Right hindlimb (tissue), 1 donor: ENCODE results near the gene ACTG1.

Source experiments
- DNase-seq: peaks from one replicate; pipeline ENCODE4 v3.0.0-alpha.2; 2018

The ACTG1 gene

DNA sequence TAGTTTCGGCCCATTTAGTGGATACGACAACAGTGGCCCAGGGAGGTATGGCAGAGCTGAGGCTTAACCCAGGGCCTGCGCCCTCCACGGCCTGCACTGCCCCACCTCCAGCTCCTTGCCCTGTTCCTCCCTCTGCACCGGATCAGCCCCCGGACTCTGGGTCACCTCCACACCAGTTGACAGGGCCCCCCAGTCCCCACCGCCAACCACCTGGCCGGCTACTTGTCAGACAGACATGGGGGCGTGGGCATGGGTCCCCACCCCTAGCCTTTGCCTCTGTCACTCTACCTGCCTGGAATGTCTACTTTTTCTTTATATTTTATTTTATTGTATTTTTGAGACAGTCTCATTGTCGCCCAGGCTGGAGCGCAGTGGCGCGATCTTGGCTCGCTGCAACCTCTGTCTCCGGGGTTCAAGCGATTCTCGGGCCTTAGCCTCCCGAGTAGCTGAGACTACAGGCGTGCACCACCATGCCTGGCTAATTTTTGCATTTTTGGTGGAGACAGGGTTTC, 3.0 kb upstream of the ACTG1 start:
- no peak for DNase-seq

DNA sequence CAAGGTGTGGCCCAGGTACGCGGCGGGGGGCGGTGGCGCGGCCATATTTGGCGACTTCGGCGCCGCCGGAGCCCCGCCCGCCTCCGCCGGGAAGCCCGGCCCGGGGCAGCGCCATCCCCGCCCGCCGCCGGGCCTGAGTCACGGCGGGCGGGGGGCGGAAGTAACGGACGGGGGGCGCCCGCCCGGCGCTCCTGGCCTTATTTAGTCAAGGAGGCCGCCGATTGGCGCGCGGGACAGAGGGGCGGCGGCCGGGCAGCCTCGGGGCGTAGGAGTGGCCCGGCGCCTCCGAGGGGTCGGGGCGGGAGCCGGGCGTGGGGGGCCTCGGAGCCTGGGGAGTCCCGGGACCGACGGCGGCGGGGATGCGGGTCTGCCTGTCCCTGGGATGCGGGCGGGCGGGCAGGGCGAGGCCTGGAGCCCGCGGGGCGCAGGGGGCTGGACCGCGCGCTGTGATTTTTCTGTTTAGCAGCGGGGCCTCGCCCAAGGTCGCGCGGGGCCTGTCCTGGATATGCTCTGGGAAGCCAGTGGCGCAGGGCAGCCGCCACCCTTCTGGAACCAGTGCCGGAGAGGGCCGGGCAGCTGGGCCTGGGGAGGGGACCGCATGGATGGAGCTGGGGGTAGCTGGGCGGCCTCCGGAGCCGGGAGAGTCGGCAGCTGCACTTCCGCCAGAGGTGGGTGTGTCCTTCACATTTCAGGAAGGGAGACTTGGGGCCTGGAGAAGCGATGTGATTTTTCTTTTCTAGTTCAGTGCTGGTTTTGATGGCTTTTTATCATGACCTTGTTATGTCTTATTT, 2.3 kb upstream of the ACTG1 start:
- DNase-seq: peak; percentile 87

DNA sequence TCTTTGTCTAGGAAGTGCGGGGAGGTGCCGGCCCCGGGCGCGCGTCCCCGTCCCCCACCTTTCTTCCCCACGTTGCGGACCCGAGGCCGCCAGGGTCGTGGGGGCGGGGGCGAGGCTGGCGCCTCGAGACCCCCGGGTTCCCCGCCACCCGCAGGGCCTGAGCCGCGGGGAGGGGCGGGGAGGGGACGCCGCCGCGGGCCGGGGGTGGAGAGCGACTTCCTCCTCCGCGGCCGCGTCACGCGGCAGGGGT, 1.8 kb upstream of the ACTG1 start:
- no peak for DNase-seq

- DNase-seq: peak; percentile 84
These were observed 1.3 kb upstream of the ACTG1 start for GRCh38 chr17:81513753-81514488.

GRCh38 chr17:81513372-81513752, 763 bp upstream of the ACTG1 start:
- DNase-seq: peak; percentile 80

GRCh38 chr17:81511804-81512561, 616 bp downstream of the ACTG1 start:
- DNase-seq: peak; percentile 25

DNA sequence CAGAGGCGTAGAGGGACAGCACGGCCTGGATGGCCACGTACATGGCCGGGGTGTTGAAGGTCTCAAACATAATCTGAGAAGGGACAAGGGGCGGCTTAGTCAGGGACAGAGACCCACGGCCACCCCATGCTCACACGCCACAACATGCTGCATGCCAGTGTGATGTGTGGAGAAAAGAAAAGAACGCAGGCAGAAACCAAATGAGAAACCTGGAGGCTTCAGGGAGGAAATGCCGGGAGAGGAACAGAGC, 1.1 kb downstream of the ACTG1 start:
- no peak for DNase-seq

- peak; percentile 34 for DNase-seq
These were observed 1.6 kb downstream of the ACTG1 start for GRCh38 chr17:81510785-81511553.

GRCh38 chr17:81509972-81510784, 2.4 kb downstream of the ACTG1 start:
- DNase-seq: peak; percentile 13

- DNase-seq: peak; percentile 20
These were observed 3.2 kb downstream of the ACTG1 start for GRCh38 chr17:81509207-81509971.

- DNase-seq: peak; percentile 16
These were observed 3.9 kb downstream of the ACTG1 start for GRCh38 chr17:81508639-81509206.

- no peak for DNase-seq
These were observed 9.0 kb downstream of the ACTG1 start for GRCh38 chr17:81503619-81504018.

DNA sequence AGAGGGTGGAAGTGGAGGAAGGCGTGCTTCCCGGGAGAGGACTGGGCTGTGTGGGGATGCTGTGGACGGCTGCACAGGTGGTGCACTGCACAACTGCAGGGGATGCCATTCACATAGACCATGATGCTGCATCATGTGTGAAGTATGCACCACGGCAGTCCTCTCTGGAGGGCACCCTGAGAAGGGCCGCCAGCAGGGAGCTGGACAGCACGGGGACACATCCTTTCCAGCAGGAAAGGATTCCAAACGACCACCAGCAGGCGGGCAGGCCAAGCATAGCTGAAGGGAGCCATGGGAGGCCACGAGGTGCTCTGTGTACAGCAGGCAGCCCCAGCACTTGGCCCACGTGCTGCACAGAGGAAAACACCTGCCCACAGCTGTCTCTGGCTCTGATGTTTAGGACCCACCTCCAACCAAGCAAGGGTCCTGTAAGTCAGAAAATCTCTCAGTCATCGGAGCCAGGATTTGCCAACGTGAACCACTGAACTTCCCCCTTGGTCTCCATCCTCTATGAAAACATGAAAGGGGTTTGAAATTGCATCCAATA, 10.1 kb downstream of the ACTG1 start:
- no peak for DNase-seq

DNA sequence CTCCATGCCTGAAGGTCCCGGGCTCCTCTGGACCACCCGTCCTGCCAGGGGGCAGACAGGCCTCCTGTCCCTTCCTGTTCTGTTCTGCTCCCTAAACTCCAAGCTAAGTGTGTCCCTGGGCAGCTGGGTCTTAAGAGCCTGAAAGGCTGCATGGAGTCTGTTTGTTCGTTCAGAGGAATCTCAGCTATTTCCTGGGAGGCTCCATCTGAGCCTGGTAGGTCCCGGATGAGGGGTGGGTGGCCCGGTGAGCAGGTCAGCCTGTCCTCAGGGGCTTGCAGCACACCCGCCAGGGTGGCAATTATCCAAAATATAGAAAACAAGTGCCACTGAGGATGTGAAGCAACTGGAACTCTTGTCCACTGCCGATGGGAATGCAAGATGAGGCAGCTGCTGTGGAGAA, 12.6 kb downstream of the ACTG1 start:
- no peak for DNase-seq

GRCh38 chr17:81499601-81499970, 13.0 kb downstream of the ACTG1 start:
- DNase-seq: no peak

DNA sequence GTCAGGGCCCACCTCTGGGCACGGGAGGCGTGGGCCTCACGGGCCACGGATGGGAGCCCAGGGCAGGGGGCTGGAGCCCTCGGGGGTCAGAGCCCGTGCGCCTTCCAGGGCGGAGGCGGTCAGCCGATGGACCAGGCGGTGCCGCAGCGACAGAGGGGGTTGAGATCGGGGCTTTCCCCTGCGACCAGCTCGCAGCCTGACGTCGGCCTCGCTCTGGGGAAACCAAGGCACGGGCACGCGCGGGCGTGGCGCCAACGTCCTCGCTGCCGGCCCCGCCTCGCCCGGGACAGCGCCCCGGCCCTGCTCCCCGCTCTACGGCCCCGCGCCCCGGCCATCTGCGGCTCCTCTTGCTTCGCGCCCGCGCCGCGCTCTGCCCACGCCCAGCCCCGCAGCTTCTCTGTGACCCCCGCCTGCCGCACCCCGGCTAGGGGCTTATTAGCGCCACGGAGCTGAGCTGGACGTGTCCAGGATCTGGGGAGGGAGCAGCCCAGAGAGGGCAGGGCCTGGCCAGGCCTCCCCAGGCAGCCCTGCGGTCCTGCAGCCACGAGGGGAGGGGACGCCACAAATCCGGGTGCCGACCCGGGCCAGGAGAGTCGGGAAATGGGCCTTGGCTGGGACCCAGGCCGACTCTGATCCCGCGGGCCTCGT, 13.5 kb downstream of the ACTG1 start:
- peak; percentile 18 for DNase-seq

GRCh38 chr17:81494626-81495377, 17.8 kb downstream of the ACTG1 start:
- peak; percentile 66 for DNase-seq

DNA sequence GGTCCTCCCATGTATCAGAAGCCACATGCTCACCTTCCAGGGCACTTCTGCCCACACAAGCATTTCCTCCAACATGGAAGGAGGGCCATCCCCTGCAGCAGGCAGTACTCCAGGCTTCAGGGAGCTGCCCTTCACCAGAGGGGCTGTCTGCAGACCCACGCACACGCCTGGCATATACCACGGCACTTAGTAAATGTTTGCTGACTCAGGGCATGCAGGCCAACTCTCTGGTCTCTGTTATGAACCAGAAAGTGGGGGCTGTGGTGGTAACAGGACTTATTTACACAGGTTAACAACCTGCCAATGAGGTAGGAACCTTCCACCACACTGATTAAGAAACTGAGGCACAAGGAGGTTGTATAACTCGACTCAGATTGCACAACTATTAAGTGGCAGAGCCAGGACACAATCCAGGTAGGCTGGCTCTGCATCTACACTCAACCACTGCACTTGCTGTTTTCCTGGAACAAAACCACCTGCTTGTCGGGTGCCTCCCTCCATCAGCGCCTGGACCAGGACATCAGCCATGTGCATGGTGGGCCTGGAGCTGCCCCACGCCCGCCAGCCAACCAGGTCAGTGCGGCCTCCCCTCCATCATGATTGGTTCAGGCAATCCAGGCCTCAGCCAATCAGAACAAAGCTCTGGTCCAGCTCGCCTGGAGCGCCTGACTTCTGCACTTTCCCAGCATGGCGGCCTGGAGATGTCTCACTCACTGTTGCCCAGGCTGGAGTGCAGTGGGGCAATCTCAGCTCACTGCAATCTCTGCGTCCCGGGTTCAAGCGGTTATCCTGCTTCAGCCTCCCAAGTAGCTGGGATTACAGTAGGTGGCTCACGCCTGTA, 19.2 kb downstream of the ACTG1 start:
- DNase-seq: no peak

DNA sequence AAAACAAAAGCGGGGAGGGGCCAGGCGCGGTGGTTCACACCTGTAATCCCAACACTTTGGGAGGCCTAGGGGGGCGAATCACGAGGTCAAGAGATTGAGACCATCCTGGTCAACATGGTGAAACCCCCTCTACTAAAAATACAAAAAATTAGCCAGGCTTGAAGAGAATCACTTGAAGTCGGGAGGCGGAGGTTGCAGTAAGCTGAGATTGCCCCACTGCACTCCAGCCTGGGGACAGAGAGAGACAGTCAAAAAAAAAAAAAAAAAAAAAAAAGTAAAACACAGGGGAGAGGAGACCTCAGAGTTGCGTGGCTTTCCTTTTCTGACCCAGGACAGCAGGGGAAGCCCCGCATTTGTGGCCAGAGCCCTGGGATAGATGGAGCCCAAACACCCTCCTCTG, 19.9 kb downstream of the ACTG1 start:
- no peak for DNase-seq
